CD4-positive, alpha-beta T cell treated with Interleukin-15 for 1 hour (primary cell): ENCODE results near the gene GALR1.
"Not testable (repeated sequence)": the region's sequence is repeated elsewhere in the genome, so short reads cannot be mapped to it uniquely, and the experiment has no call there.

Source experiments
- DNase-seq: peaks from one replicate; pipeline ENCODE4 v3.0.0-alpha.2; 2020

GALR1 gene

GRCh38 chr18:77250926-77251729 is 1.5 kb downstream of the GALR1 start:
- no peak for DNase-seq

- no peak for DNase-seq
These were observed 2.0 kb downstream of the GALR1 start for GRCh38 chr18:77251730-77252050.

- no peak for DNase-seq
These were observed 5.2 kb downstream of the GALR1 start for GRCh38 chr18:77254711-77255405.

GRCh38 chr18:77255426-77256105 is 5.9 kb downstream of the GALR1 start:
- DNase-seq = no peak

- DNase-seq = no peak
These were observed 13.2 kb downstream of the GALR1 start for GRCh38 chr18:77262643-77263465.

GRCh38 chr18:77263466-77263763 is 13.8 kb downstream of the GALR1 start:
- DNase-seq = no peak

- DNase-seq = no peak
These were observed 18.3 kb downstream of the GALR1 start for GRCh38 chr18:77267969-77268368.

- no peak for DNase-seq
These were observed 18.8 kb downstream of the GALR1 start for GRCh38 chr18:77268456-77268855.

GRCh38 chr18:77271576-77272481 is 22.2 kb downstream of the GALR1 start:
- DNase-seq = no peak

GRCh38 chr18:77290841-77291240 is 41.2 kb downstream of the GALR1 start:
- not testable (repeated sequence) for DNase-seq

- no peak for DNase-seq
These were observed 48.5 kb downstream of the GALR1 start for GRCh38 chr18:77298172-77298571.

- DNase-seq = no peak
These were observed 50.1 kb downstream of the GALR1 start for GRCh38 chr18:77299706-77300105.

GRCh38 chr18:77300579-77300978 is 50.9 kb downstream of the GALR1 start:
- no peak for DNase-seq

GRCh38 chr18:77304268-77304667 is 54.6 kb downstream of the GALR1 start:
- no peak for DNase-seq

GRCh38 chr18:77305676-77306075 is 56.0 kb downstream of the GALR1 start:
- no peak for DNase-seq

- DNase-seq = no peak
These were observed 58.6 kb downstream of the GALR1 start for GRCh38 chr18:77308216-77308615.

GRCh38 chr18:77314511-77314910 is 64.9 kb downstream of the GALR1 start:
- DNase-seq = no peak

- DNase-seq = no peak
These were observed 65.3 kb downstream of the GALR1 start for GRCh38 chr18:77314952-77315351.

- no peak for DNase-seq
These were observed 66.4 kb downstream of the GALR1 start for GRCh38 chr18:77316008-77316407.

- no peak for DNase-seq
These were observed 67.0 kb downstream of the GALR1 start for GRCh38 chr18:77316641-77317040.

GRCh38 chr18:77320971-77321559 is 71.4 kb downstream of the GALR1 start:
- no peak for DNase-seq
